GM20000 (cell line): ENCODE data around the gene SUMF1.

ENCODE experiments used
- DNase-seq: peaks from one replicate; pipeline ENCODE4 v3.0.0; 2012; ENCODE audit warnings: low spot score
- CTCF ChIP-seq: IDR thresholded peaks from 2 replicates; pipeline ENCODE4 v1.5.1; 2012; ENCODE audit warnings: mild to moderate bottlenecking, control low read depth; ENCODE audit errors: extremely low read depth, missing control alignments

SUMF1 gene

DNA sequence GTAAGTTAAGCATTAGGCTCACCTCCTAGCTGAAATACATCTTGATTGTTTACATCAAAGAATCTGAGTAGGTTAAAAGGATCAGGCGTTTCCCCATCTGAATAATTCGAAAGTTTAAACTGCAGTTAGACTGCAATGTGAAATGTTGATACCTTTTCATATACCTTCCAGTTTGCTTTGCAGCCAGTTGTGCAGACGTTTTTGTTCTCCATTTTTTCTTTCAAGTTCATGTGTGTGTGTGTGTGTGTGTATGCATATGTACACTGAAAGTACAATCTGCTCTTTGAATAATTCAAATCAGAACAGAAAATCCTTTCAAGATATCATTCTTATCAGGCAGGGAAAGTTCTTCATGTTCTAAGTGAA lies 29.0 kb upstream of the SUMF1 start:
- DNase-seq: no peak
- TF ChIP-seq CTCF: no peak

- no peak for DNase-seq
- TF ChIP-seq CTCF: no peak
These were observed 28.4 kb upstream of the SUMF1 start for GRCh38 chr3:4495294-4496086.

DNA sequence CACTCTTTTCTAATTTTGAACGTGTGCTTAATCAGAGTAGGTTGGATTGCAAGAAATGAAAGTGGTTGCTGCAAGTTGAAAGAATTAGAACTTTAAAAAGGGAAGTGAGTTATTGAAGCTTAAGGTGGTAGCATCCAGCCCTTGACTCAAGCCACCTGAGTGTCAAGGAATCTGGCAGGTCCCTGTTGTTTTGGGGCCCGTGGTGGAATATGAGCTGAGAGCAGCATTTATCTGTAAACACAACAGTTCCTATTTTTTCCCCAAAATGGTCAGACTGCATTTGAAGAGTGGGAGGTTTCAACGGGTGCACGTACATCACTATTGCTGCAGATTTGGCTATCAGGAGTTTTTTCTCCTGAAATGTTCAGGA lies 27.8 kb upstream of the SUMF1 start:
- no peak for DNase-seq
- TF ChIP-seq CTCF: no peak

- TF ChIP-seq CTCF: no peak
- no peak for DNase-seq
These were observed 27.1 kb upstream of the SUMF1 start for GRCh38 chr3:4493941-4494894.

- DNase-seq: peak; percentile 93
- TF ChIP-seq CTCF: no peak
These were observed 26.2 kb upstream of the SUMF1 start, which contains the start of gene ITPR1 for GRCh38 chr3:4493014-4493940. Gene ITPR1, plus strand, starts transcription at chr3:4493348. Its CDS starts 23,144 bp downstream, at chr3:4516492.

GRCh38 chr3:4492208-4493013 lies 25.3 kb upstream of the SUMF1 start:
- no peak for TF ChIP-seq CTCF
- DNase-seq: no peak
